HCT116 (cell line): ENCODE results near the gene HHLA2. TPM values are rescaled to one million over a fixed set of nuclear protein-coding genes. Genes with fewer than 3 reads are reported as not detected.

ENCODE experiments used
- ATAC-seq: fragments of 200-7000 bp; cut with Tn5 transposase; 2 replicates; pipeline ENCODE4 v1.9.1; 2020; ENCODE audit warnings: mild to moderate bottlenecking, moderate library complexity
- BruUV-seq: library from RNA; stranded (reverse); fragments of 400-500 nt; replicated peaks from 2 replicates; lab custom pipeline; 2021; lab: Mats Ljungman, UMichigan
- CTCF ChIA-PET: fragments of 300-600 bp; sonication (Branson Sonifier 250); formaldehyde crosslinking; loops from one replicate; lab custom pipeline; 2021; ENCODE audit warnings: antibody characterized with exemption; lab: Charles Lee
- POLR2A ChIA-PET: fragments of 300-600, 350-600 bp; sonication (Branson Sonifier 250); formaldehyde crosslinking; loops from one replicate; lab custom pipeline; 2021; ENCODE audit warnings: antibody characterized with exemption; lab: Charles Lee
- RAD21 ChIA-PET, 2 experiments: fragments of 300-600 bp; sonication (Branson Sonifier 250); formaldehyde crosslinking; loops; one replicate each; lab custom pipeline; 2023; ENCODE audit warnings: low total read pairs in 2 of 2; ENCODE audit not compliant: uncharacterized antibody in 2 of 2, unreplicated experiment in 2 of 2, low non-redundant PET in 1 of 2; lab: Charles Lee
- DNase-seq: peaks from one replicate; pipeline ENCODE4 v3.0.0-alpha.2; 2010; ENCODE audit warnings: low read depth, low spot score
- H2AFZ ChIP-seq: fragments of 200-600 bp; shearing (Covaris generic), sonication (generic); 2 replicates; pipeline ENCODE4 v1.6.1; 2017; ENCODE audit warnings: low read depth, mixed run types, mixed read lengths, antibody characterized with exemption, low read length; ENCODE audit not compliant: poor library complexity, severe bottlenecking
- H3K27ac ChIP-seq: 2 replicates; pipeline ENCODE4 v1.5.1; 2012; ENCODE audit warnings: low read depth, low read length
- H3K27me3 ChIP-seq: fragments of 200-600 bp; sonication (generic); 2 replicates; pipeline ENCODE4 v1.6.1; 2016; ENCODE audit warnings: mixed run types, low read length, mixed read lengths; ENCODE audit not compliant: insufficient read depth
- H3K36me3 ChIP-seq, 2 experiments: fragments of 200-500 bp in 1 of 2; fragments of 200-600 bp in 1 of 2; sonication (Bioruptor generic) in 1 of 2; sonication (generic) in 1 of 2; 2 replicates each; pipeline versions ENCODE4 v1.5.1 to v1.6.1; 2014 to 2016; ENCODE audit warnings: low read length in 2 of 2, inconsistent platforms in 1 of 2, mixed read lengths in 1 of 2, mixed run types in 1 of 2; ENCODE audit not compliant: insufficient read depth in 2 of 2, control insufficient read depth in 1 of 2
- H3K4me1 ChIP-seq, 2 experiments: fragments of 200-600 bp in 1 of 2; sonication (generic) in 1 of 2; 2 replicates each; pipeline versions ENCODE4 v1.5.1 to v1.6.1; 2012 to 2017; ENCODE audit warnings: low read length in 2 of 2, inconsistent platforms in 1 of 2, mild to moderate bottlenecking in 1 of 2, mixed read lengths in 1 of 2, mixed run types in 1 of 2, moderate library complexity in 1 of 2; ENCODE audit not compliant: insufficient read depth in 2 of 2, control insufficient read depth in 1 of 2
- H3K4me2 ChIP-seq: fragments of 200-600 bp; sonication (generic); 2 replicates; pipeline ENCODE4 v1.6.1; 2017; ENCODE audit warnings: mixed run types, low read length, mixed read lengths
- H3K4me3 ChIP-seq, 2 experiments: fragments of 200-600 bp in 1 of 2; sonication (generic) in 1 of 2; replicated peaks in 1 of 2; 2 replicates each; pipeline ENCODE4 v1.5.1; 2011 to 2016; ENCODE audit warnings: low read length in 2 of 2, control low read depth in 1 of 2, low read depth in 1 of 2, mild to moderate bottlenecking in 1 of 2, mixed read lengths in 1 of 2, mixed run types in 1 of 2
- H3K79me2 ChIP-seq: fragments of 200-600 bp; sonication (generic); 2 replicates; pipeline ENCODE4 v1.6.1; 2017; ENCODE audit warnings: mild to moderate bottlenecking, mixed run types, low read length, moderate library complexity, mixed read lengths; ENCODE audit not compliant: insufficient read depth
- H3K9ac ChIP-seq: fragments of 200-600 bp; sonication (generic); 2 replicates; pipeline ENCODE4 v1.6.1; 2016; ENCODE audit warnings: low read length, mixed read lengths
- H3K9me2 ChIP-seq: fragments of 200-600 bp; sonication (generic), shearing (Covaris generic); 2 replicates; pipeline ENCODE4 v1.6.1; 2017; ENCODE audit warnings: mixed run types, mild to moderate bottlenecking, moderate library complexity; ENCODE audit not compliant: insufficient read depth
- H3K9me3 ChIP-seq, 2 experiments: fragments of 200-500 bp in 1 of 2; fragments of 200-600 bp in 1 of 2; sonication (Bioruptor generic) in 1 of 2; sonication (generic) in 1 of 2; 2 replicates each; pipeline ENCODE4 v1.6.1; 2014 to 2017; ENCODE audit warnings: low read length in 2 of 2, mixed read lengths in 2 of 2, inconsistent platforms in 1 of 2, low read depth in 1 of 2, mild to moderate bottlenecking in 1 of 2, mixed run types in 1 of 2, moderate library complexity in 1 of 2; ENCODE audit not compliant: control insufficient read depth in 1 of 2, insufficient read depth in 1 of 2
- H4K20me1 ChIP-seq: fragments of 200-600 bp; sonication (generic), shearing (Covaris generic); 2 replicates; pipeline ENCODE4 v1.6.1; 2017; ENCODE audit warnings: mixed run types, mild to moderate bottlenecking, moderate library complexity; ENCODE audit not compliant: insufficient read depth
- CBX3 ChIP-seq: IDR thresholded peaks from 2 replicates; pipeline ENCODE4 v1.6.1; 2012; ENCODE audit warnings: low read depth
- CEBPB ChIP-seq: IDR thresholded peaks from 2 replicates; pipeline ENCODE4 v1.6.1; 2012; ENCODE audit warnings: low read depth
- ELF1 ChIP-seq: IDR thresholded peaks from 2 replicates; pipeline ENCODE4 v1.6.1; 2012; ENCODE audit warnings: low read depth, borderline replicate concordance
- EZH2 ChIP-seq: fragments of 200-600 bp; sonication (generic); IDR thresholded peaks from 2 replicates; pipeline ENCODE4 v1.6.1; 2017; ENCODE audit warnings: antibody characterized with exemption, mixed run types
- JUND ChIP-seq: IDR thresholded peaks from 2 replicates; pipeline ENCODE4 v1.6.1; 2012
- REST ChIP-seq: IDR thresholded peaks from 2 replicates; pipeline ENCODE4 v1.6.1; 2012; ENCODE audit warnings: low read depth
- SIN3A ChIP-seq: IDR thresholded peaks from 2 replicates; pipeline ENCODE4 v1.6.1; 2012; ENCODE audit warnings: low read depth
- SRF ChIP-seq: IDR thresholded peaks from 2 replicates; pipeline ENCODE4 v1.6.1; 2012; ENCODE audit warnings: low read depth
- TCF7L2 ChIP-seq: IDR thresholded peaks from 2 replicates; pipeline ENCODE4 v1.7.0; 2011; ENCODE audit warnings: borderline replicate concordance, inconsistent platforms; ENCODE audit not compliant: insufficient read depth, insufficient read length; ENCODE audit errors: extremely low read depth
- ZBTB33 ChIP-seq: IDR thresholded peaks from 2 replicates; pipeline ENCODE4 v1.6.1; 2011; ENCODE audit warnings: mild to moderate bottlenecking, low read length, moderate library complexity; ENCODE audit not compliant: insufficient replicate concordance; ENCODE audit errors: extremely low read depth
- ZFX ChIP-seq: fragments of 450-650 bp; IDR thresholded peaks from 2 replicates; pipeline ENCODE4 v1.6.1; 2017
- intact Hi-C: fragments of 100-400 bp; cut with micrococcal nuclease; formaldehyde crosslinking; loops from 2 replicates; pipeline ENCODE4 v1.10.0; 2022
- total RNA-seq: library from RNA; stranded (reverse); gene quantifications from one replicate; pipeline ENCODE4 v1.2.1, GENCODE V29; 2021; ENCODE audit not compliant: unreplicated experiment

Gene HHLA2
- total RNA-seq, 1 experiment from 2014 or later, result not detected

DNA sequence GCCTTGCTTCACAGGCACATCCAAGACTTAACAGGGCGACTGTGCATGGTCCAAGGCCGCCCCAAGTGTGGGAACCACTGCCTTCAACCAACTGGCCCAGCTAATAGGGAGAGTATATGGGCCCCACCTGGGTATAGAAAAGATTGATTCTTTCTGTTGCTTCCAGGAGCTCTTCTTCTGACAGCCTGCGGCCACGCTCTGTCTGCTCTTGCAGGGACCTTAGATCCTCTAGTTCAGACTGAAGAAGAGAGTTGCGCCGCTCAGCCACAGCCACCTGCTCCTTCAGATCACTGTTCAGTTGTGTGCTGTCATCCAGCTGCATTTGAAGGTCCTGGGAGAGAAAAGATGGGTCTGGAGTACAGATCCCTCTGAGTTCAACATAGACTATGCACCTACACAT, 102.2 kb downstream of the HHLA2 start:
- RAD21 ChIA-PET, result no interaction called here
- Histone ChIP-seq H4K20me1 (no peaks in the 10 kb centered on the region), H3K27ac (no peak overlapping the region), H3K9me3 (no peaks in the 10 kb centered on the region), H3K27me3 (no peaks in the 10 kb centered on the region), H3K4me1 (no peaks in the 10 kb centered on the region), H3K9me2 (no peaks in the 10 kb centered on the region), H3K79me2 (no peaks in the 10 kb centered on the region), H3K4me3 (no peak overlapping the region), H3K9ac (no peak overlapping the region), H2AFZ (no peak overlapping the region), H3K4me2 (no peak overlapping the region), H3K36me3 (no peaks in the 10 kb centered on the region)
- ATAC-seq (no peak), DNase-seq (no peak)
- no peak for TF ChIP-seq SRF
- no peak for TF ChIP-seq CBX3
- no peak for TF ChIP-seq ZBTB33
- no peak for TF ChIP-seq SIN3A
- TF ChIP-seq ZFX, result no peak
- no peak for TF ChIP-seq TCF7L2
- no peak for TF ChIP-seq REST
- no peak for TF ChIP-seq CEBPB
- TF ChIP-seq EZH2, result no peak
- no peak for TF ChIP-seq JUND
- TF ChIP-seq ELF1, result no peak
- BruUV-seq, result no TSS peak
- CTCF ChIA-PET, result no interaction called here
- intact Hi-C loops, result no loop called here
- POLR2A ChIA-PET, result no interaction called here
